Trophoblast cell (in vitro differentiated cells and primary cell): ENCODE measurements around the gene CCDC17.

Experiments used
- DNase-seq, 2 donors: peaks; one replicate each; pipeline ENCODE4 v3.0.0-alpha.2; 2016
- H2AFZ ChIP-seq: 2 replicates; pipeline ENCODE4 v1.6.1; 2013; ENCODE audit warnings: low read length, moderate library complexity, mild to moderate bottlenecking; ENCODE audit not compliant: insufficient read depth, poor library complexity
- H2AK5ac ChIP-seq: 2 replicates; pipeline ENCODE4 v1.6.1; 2013; ENCODE audit warnings: mild to moderate bottlenecking, low read length
- H2BK120ac ChIP-seq: 2 replicates; pipeline ENCODE4 v1.6.1; 2013; ENCODE audit warnings: low read length, mild to moderate bottlenecking, moderate library complexity; ENCODE audit not compliant: insufficient read depth, poor library complexity
- H2BK12ac ChIP-seq: 2 replicates; pipeline ENCODE4 v1.6.1; 2013; ENCODE audit warnings: mild to moderate bottlenecking, low read length, moderate library complexity
- H2BK5ac ChIP-seq: 2 replicates; pipeline ENCODE4 v1.6.1; 2013; ENCODE audit warnings: low read length, low read depth, moderate library complexity, mild to moderate bottlenecking; ENCODE audit not compliant: poor library complexity
- H3K14ac ChIP-seq: 2 replicates; pipeline ENCODE4 v1.6.1; 2013; ENCODE audit warnings: mild to moderate bottlenecking, low read length
- H3K18ac ChIP-seq: 2 replicates; pipeline ENCODE4 v1.6.1; 2013; ENCODE audit warnings: mild to moderate bottlenecking, low read length
- H3K23ac ChIP-seq: 2 replicates; pipeline ENCODE4 v1.6.1; 2013; ENCODE audit warnings: low read length
- H3K27ac ChIP-seq: 2 replicates; pipeline ENCODE4 v1.5.1; 2013; ENCODE audit warnings: low read depth, mild to moderate bottlenecking, inconsistent platforms, low read length, moderate library complexity
- H3K27me3 ChIP-seq: 2 replicates; pipeline ENCODE4 v1.6.1; 2013; ENCODE audit warnings: inconsistent platforms, mild to moderate bottlenecking, low read length, moderate library complexity; ENCODE audit not compliant: insufficient read depth
- H3K36me3 ChIP-seq, 2 experiments: 1 replicate in 1 of 2; 2 replicates in 1 of 2; pipeline ENCODE4 v1.6.1; 2013; ENCODE audit warnings: low read length in 2 of 2, mild to moderate bottlenecking in 2 of 2, moderate library complexity in 1 of 2; ENCODE audit not compliant: insufficient read depth in 2 of 2, control insufficient read depth in 1 of 2
- H3K4ac ChIP-seq: 2 replicates; pipeline ENCODE4 v1.6.1; 2013; ENCODE audit warnings: low read depth, mild to moderate bottlenecking, low read length, moderate library complexity
- H3K4me1 ChIP-seq, 2 experiments: 1 replicate in 1 of 2; 2 replicates in 1 of 2; pipeline ENCODE4 v1.6.1; 2013; ENCODE audit warnings: low read length in 2 of 2, mild to moderate bottlenecking in 2 of 2, moderate library complexity in 1 of 2; ENCODE audit not compliant: insufficient read depth in 2 of 2, control insufficient read depth in 1 of 2
- H3K4me2 ChIP-seq: 2 replicates; pipeline ENCODE4 v1.6.1; 2013; ENCODE audit warnings: inconsistent platforms, mild to moderate bottlenecking, low read length, moderate library complexity
- H3K4me3 ChIP-seq: 2 replicates; pipeline ENCODE4 v1.5.1; 2013; ENCODE audit warnings: mild to moderate bottlenecking, low read depth, low read length, inconsistent platforms
- H3K79me1 ChIP-seq: one replicate; pipeline ENCODE4 v1.6.1; 2013; ENCODE audit warnings: low read length
- H3K79me2 ChIP-seq: 2 replicates; pipeline ENCODE4 v1.6.1; 2013; ENCODE audit warnings: low read length, mild to moderate bottlenecking; ENCODE audit not compliant: control insufficient read depth, insufficient read depth, poor library complexity
- H3K9ac ChIP-seq: 2 replicates; pipeline ENCODE4 v1.6.1; 2013; ENCODE audit warnings: mild to moderate bottlenecking, low read length
- H3K9me3 ChIP-seq: 2 replicates; pipeline ENCODE4 v1.6.1; 2013; ENCODE audit warnings: low read depth, mild to moderate bottlenecking, control low read depth, inconsistent platforms, low read length; ENCODE audit not compliant: insufficient read depth
- H4K12ac ChIP-seq: 2 replicates; pipeline ENCODE4 v1.6.1; 2013; ENCODE audit warnings: low read depth, mild to moderate bottlenecking, low read length, moderate library complexity
- H4K8ac ChIP-seq: 2 replicates; pipeline ENCODE4 v1.6.1; 2013; ENCODE audit warnings: low read depth, mild to moderate bottlenecking, low read length, moderate library complexity
- H4K91ac ChIP-seq: one replicate; pipeline ENCODE4 v1.6.1; 2013; ENCODE audit warnings: low read depth, mild to moderate bottlenecking, low read length, moderate library complexity
- WGBS: extraction: QIAGEN DNeasy Blood & Tissue Kit; methylation state at CpG from one replicate; pipeline ENCODE4 v1.1.7; 2013; ENCODE audit warnings: missing lambda C conversion rate; ENCODE audit not compliant: insufficient read length, insufficient coverage; ENCODE audit errors: extremely low coverage; 5-methylcytosine and 5-hydroxymethylcytosine counted together

The CCDC17 gene

DNA sequence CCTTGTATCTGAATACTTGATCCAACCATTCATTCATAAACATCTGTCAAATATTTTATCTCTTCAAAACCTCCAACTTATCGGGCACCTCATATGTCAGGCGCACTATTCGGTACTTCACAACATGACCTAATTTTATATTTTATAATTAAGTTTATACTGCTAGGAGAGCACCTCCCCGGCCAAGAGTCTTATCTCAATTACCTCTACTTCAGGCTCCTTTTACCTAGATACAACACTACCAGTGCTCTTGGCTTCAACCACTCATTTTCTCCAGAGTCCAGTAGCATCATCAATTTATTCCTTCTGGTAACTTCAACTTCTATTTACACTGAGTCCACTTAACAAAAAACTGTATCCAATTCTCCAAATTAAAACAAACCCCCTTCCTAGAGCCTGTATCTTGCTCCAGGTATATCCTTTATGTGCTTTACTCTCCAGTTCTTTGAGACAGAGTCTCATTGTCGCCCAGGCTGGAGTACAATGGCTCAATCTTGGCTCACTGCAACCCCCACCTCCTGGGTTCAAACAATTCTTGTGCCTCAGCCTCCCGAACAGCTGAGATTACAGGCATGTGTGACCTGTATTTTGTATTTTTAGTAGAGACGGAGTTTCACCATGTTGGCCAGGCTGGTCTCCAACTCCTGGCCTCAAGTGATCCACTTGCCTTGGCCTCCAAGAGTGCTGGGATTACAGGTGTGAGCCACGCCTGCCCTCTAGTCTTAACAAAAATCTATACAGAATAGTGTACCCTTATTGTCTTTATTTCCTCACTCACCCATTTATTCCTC lies 43.7 kb upstream of the CCDC17 start:
- peaks cover 1% of the 10 kb centered on the region for H3K79me1 ChIP-seq
- no peak overlapping the region for H3K14ac ChIP-seq
- no peak overlapping the region for H2BK12ac ChIP-seq
- H3K4me3 ChIP-seq = no peak overlapping the region
- H2AK5ac ChIP-seq = no peak overlapping the region
- no peak overlapping the region for H3K9ac ChIP-seq
- peak overlapping the region; percentile 67 for H3K4ac ChIP-seq
- H3K4me1 ChIP-seq = no peaks in the 10 kb centered on the region
- H3K9me3 ChIP-seq = no peaks in the 10 kb centered on the region
- peaks cover 19% of the 10 kb centered on the region for H3K79me2 ChIP-seq
- H4K12ac ChIP-seq = no peak overlapping the region
- H3K4me2 ChIP-seq = no peak overlapping the region
- H4K8ac ChIP-seq = no peak overlapping the region
- no peak overlapping the region for H2BK5ac ChIP-seq
- H3K27me3 ChIP-seq = no peaks in the 10 kb centered on the region
- H3K36me3 ChIP-seq = peaks cover 1 to 8% of the 10 kb centered on the region in 2 experiments
- no peak overlapping the region for H4K91ac ChIP-seq
- WGBS = no CpG with 5 or more reads among the region's 8 CpGs
- H3K27ac ChIP-seq = no peak overlapping the region
- H3K18ac ChIP-seq = no peak overlapping the region
- no peak for DNase-seq
- H3K23ac ChIP-seq = no peak overlapping the region
- H2BK120ac ChIP-seq = no peak overlapping the region
- no peak overlapping the region for H2AFZ ChIP-seq

DNA sequence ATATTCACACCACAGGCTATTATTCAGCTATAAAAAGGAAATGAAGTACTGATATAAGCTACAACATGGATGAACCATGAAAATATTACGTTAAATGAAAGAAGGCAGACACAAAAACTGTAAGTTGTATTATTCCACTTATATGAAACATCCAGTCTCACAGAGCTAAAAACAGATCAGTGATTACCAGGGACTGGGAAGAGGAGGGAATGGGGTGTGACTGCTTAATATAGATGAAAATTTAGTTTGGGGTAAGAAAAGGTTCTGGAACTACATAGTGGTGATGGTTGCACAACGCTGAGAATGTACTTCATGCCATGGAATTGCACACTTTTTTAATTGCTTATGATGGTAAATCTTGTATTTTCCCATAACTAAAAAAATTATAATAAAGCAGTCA lies 43.0 kb upstream of the CCDC17 start:
- Histone ChIP-seq H3K36me3 (peaks cover 1 to 8% of the 10 kb centered on the region in 2 experiments), H4K91ac (no peak overlapping the region), H3K4ac (no peak overlapping the region), H2BK12ac (no peak overlapping the region), H3K4me3 (no peak overlapping the region), H3K79me2 (peaks cover 19% of the 10 kb centered on the region), H4K12ac (no peak overlapping the region), H3K4me1 (no peaks in the 10 kb centered on the region), H2AK5ac (no peak overlapping the region), H3K79me1 (peaks cover 1% of the 10 kb centered on the region), H3K27me3 (no peaks in the 10 kb centered on the region), H4K8ac (no peak overlapping the region), H2BK120ac (no peak overlapping the region), H3K18ac (no peak overlapping the region), H3K14ac (no peak overlapping the region), H2AFZ (no peak overlapping the region), H3K9ac (no peak overlapping the region), H3K9me3 (no peaks in the 10 kb centered on the region), H3K4me2 (no peak overlapping the region), H3K27ac (no peak overlapping the region), H2BK5ac (no peak overlapping the region), H3K23ac (no peak overlapping the region)
- no CpG with 5 or more reads among the region's 2 CpGs for WGBS
- no peak for DNase-seq

GRCh38 chr1:45660336-45660735 lies 36.5 kb upstream of the CCDC17 start:
- whole genome bisulfite sequencing = no CpG with 5 or more reads among the region's 2 CpGs
- Histone ChIP-seq H3K27ac (no peak overlapping the region), H3K23ac (no peak overlapping the region), H3K4ac (no peak overlapping the region), H2BK12ac (no peak overlapping the region), H3K79me1 (no peaks in the 10 kb centered on the region), H3K79me2 (peaks cover 9% of the 10 kb centered on the region), H3K9ac (no peak overlapping the region), H4K91ac (no peak overlapping the region), H4K12ac (no peak overlapping the region), H2AFZ (no peak overlapping the region), H4K8ac (no peak overlapping the region), H3K27me3 (no peaks in the 10 kb centered on the region), H3K18ac (no peak overlapping the region), H3K36me3 (peaks cover 30 to 32% of the 10 kb centered on the region in 2 experiments), H2BK120ac (no peak overlapping the region), H2AK5ac (no peak overlapping the region), H2BK5ac (no peak overlapping the region), H3K4me3 (no peak overlapping the region), H3K14ac (no peak overlapping the region), H3K4me1 (no peaks in the 10 kb centered on the region), H3K9me3 (no peaks in the 10 kb centered on the region), H3K4me2 (no peak overlapping the region)
- DNase-seq = no peak

DNA sequence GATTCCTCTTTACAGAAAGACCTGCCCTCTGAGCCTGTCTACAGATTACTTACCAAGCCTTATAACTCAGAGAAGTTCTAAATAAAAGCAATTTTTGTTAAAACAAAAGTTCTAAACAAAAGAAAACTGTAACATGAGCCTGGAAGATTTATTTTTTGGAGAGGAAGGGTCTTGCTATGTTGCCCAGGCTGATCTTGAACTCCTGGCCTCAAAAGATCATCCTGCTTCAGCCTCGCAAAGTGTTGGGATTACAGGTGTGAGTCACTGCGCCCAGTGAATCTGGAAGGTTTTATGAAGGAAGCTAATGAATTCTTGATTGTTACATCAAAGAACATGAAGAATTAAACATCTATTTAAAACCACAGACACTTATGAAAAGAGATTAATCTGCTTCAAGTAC lies 35.4 kb upstream of the CCDC17 start:
- H3K23ac ChIP-seq = no peak overlapping the region
- H3K14ac ChIP-seq = no peak overlapping the region
- H3K9ac ChIP-seq = no peak overlapping the region
- no peak overlapping the region for H3K27ac ChIP-seq
- H4K8ac ChIP-seq = no peak overlapping the region
- H3K36me3 ChIP-seq = peaks cover 32 to 38% of the 10 kb centered on the region in 2 experiments
- H3K18ac ChIP-seq = no peak overlapping the region
- H4K91ac ChIP-seq = no peak overlapping the region
- no peak overlapping the region for H2BK5ac ChIP-seq
- no peak for DNase-seq
- no peak overlapping the region for H2BK120ac ChIP-seq
- H3K4ac ChIP-seq = no peak overlapping the region
- no peak overlapping the region for H3K4me3 ChIP-seq
- no peaks in the 10 kb centered on the region for H3K9me3 ChIP-seq
- H3K27me3 ChIP-seq = no peaks in the 10 kb centered on the region
- no peak overlapping the region for H3K4me2 ChIP-seq
- H2AFZ ChIP-seq = no peak overlapping the region
- H3K79me2 ChIP-seq = peaks cover 4% of the 10 kb centered on the region
- no CpG with 5 or more reads among the region's 2 CpGs for WGBS
- H2AK5ac ChIP-seq = no peak overlapping the region
- H3K79me1 ChIP-seq = no peaks in the 10 kb centered on the region
- no peak overlapping the region for H4K12ac ChIP-seq
- H2BK12ac ChIP-seq = no peak overlapping the region
- no peaks in the 10 kb centered on the region for H3K4me1 ChIP-seq
